Measurements from ENCODE around the gene HSPA4.

HSPA4 gene

GRCh38 chr5:133088064-133088463 is 36.3 kb downstream of the HSPA4 start:
- no peak for DNase-seq

GRCh38 chr5:133091034-133091433 is 39.2 kb downstream of the HSPA4 start:
- DNase-seq, result no peak

- DNase-seq, result no peak
These were observed 54.5 kb downstream of the HSPA4 start for GRCh38 chr5:133106343-133106742.

- no peak for DNase-seq
These were observed 55.2 kb downstream of the HSPA4 start for GRCh38 chr5:133106761-133107572.

GRCh38 chr5:133108481-133108921 is 56.7 kb downstream of the HSPA4 start:
- no peak for DNase-seq

GRCh38 chr5:133109655-133110483 is 58.1 kb downstream of the HSPA4 start:
- DNase-seq, result no peak

- no peak for DNase-seq
These were observed 58.9 kb downstream of the HSPA4 start for GRCh38 chr5:133110709-133111108.

GRCh38 chr5:133111299-133111698 is 59.5 kb downstream of the HSPA4 start:
- peak; percentile 57 for DNase-seq

GRCh38 chr5:133112026-133112660 is 60.3 kb downstream of the HSPA4 start:
- no peak for DNase-seq

GRCh38 chr5:133113331-133114061 is 61.7 kb downstream of the HSPA4 start:
- DNase-seq, result no peak

- no peak for DNase-seq
These were observed 62.5 kb downstream of the HSPA4 start for GRCh38 chr5:133114166-133114932.

GRCh38 chr5:133114933-133115310 is 63.1 kb downstream of the HSPA4 start:
- DNase-seq, result no peak

GRCh38 chr5:133116601-133117000 is 64.8 kb downstream of the HSPA4 start:
- DNase-seq, result no peak

GRCh38 chr5:133117166-133117911 is 65.5 kb downstream of the HSPA4 start:
- DNase-seq, result no peak

GRCh38 chr5:133117912-133118445 is 66.2 kb downstream of the HSPA4 start:
- DNase-seq, result no peak

GRCh38 chr5:133118741-133119140 is 66.9 kb downstream of the HSPA4 start:
- DNase-seq, result no peak

GRCh38 chr5:133119233-133119711 is 67.5 kb downstream of the HSPA4 start:
- no peak for DNase-seq

- DNase-seq, result no peak
These were observed 68.4 kb downstream of the HSPA4 start for GRCh38 chr5:133120156-133120750.

- DNase-seq, result no peak
These were observed 69.3 kb downstream of the HSPA4 start for GRCh38 chr5:133121080-133121479.

GRCh38 chr5:133121611-133122150 is 69.9 kb downstream of the HSPA4 start:
- no peak for DNase-seq

All from right kidney (tissue), 1 donor.